Erythroblast (primary cell): Measurements from ENCODE around the gene UBE3D.

ENCODE experiments used
- DNase-seq, 2 experiments: peaks; one replicate each; lab custom pipeline; 2025; lab: John Stamatoyannopoulos, UW
- GATA1 ChIP-seq: IDR thresholded peaks from 2 replicates; pipeline ENCODE4 v1.6.1; 2011; ENCODE audit warnings: low read depth, mild to moderate bottlenecking, control low read depth, low read length, moderate library complexity
- POLR2A ChIP-seq: IDR thresholded peaks from 2 replicates; pipeline ENCODE4 v1.6.1; 2011; ENCODE audit warnings: mild to moderate bottlenecking, low read length

The UBE3D gene

DNA sequence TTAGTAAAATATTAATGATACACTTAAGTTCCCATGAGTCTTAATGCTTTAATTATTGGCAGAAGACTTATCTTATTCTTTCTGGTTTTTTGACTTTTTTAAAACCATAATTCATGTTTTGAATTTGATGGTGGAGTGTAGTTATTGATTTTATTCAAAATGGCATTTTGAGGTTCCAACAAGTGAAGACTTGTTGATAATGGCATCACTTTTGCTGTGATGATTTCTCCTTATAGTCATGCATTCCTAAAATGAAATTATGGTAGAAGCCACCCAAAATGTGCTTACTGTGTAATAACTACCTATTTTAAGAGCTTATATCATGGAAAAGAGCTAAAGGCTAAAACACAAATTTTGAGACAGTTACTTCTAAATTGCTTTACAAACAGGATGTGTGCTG is 4.0 kb upstream of the UBE3D start:
- TF ChIP-seq POLR2A: no peak
- no peak for TF ChIP-seq GATA1
- no peak for DNase-seq

DNA sequence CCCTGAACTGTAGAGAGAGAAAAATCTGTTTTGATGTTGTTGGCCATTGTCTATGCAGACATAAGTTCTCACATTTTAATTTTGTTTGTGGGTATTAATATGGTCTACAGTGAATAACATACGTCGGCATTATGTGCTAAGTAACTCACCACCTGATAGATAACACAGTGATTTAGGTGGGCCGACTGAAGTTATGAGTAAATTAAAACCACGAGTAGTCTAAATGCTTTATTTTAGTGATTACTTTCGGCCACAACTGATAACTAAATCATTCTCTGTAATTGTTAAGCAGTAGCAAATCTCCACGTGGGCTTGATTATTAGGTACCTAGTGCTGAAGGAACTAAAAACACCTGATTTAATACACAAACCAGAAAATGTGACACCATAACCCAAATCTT is 3.0 kb upstream of the UBE3D start:
- no peak for TF ChIP-seq GATA1
- no peak for TF ChIP-seq POLR2A
- peak in 1 of 2 experiments; percentile 17 for DNase-seq

DNA sequence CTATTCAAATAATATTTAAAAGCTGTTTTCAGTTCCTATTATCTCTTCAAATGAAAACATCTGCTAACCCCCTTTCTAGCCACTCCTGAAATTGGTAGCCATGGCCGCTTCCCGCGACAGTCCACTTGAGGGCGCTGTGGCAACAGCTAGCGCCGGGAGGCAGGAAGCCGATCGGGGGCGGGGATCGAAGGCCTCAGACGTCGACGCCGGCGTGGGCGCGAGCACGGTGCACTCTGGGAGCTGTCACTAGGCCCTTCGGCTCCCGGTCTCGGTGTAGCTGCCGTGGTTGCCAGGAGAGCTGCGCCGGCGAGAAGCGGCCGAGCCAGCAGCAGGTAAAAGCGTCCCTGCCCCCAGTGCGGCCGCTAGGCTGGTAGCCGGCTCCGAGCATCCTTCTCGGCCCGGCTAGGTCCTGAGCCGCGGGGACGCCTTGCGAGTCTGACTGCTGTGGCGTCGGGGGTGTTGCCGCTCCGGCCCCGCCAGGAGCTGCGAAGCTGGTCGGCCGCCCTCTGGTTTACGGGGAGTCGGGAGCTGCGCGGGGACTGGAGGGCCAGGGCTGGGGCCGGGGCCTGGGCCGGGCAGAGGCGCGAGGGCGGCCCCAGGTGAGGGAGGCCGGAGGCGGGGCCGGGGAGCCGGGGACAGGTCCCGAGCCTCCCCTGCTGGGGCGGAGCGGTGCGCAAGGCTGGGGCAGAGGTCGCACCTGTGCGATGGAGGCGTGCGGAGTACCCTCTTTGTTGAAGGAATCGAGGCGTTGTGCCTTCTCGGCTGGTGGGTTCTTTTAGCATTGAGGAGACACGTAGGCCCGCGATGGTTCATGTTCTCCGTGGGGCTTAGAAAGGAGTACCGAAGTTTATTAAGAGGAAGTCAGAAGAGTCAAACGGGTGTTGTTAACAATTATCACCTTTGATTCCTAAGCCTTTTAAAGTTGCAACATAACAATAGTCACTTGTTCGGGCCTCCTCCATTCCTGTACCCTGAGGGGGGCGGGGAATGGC is 2.1 kb upstream of the UBE3D start, which contains the start of gene DOP1A:
TSS of gene DOP1A (plus strand) at position 224 of the 992 bp plus-strand sequence. CDS start 29,307 bp downstream, outside the sequence.
- peak; percentile 95 to 97 for DNase-seq
- TF ChIP-seq POLR2A (peak; percentile 52), GATA1 (no peak)

DNA sequence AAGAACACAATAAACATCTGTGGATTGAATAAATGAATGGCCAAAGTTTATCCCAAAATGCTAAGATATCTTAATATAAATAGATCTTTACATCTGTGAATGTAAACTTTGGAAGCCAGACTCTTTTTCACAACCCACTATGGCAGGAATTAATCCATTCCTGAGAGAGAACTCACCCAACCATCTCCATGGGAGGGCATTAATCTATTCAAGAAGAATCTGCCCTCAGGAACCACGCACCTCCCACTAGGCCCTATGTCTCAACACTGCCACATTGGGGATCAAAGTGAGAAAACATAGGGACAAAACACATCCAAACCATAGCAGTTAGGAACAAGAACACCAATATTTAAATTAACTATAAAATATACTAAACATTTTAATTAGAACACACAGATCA is 3.4 kb downstream of the UBE3D start:
- DNase-seq: no peak
- TF ChIP-seq POLR2A (no peak), GATA1 (no peak)

DNA sequence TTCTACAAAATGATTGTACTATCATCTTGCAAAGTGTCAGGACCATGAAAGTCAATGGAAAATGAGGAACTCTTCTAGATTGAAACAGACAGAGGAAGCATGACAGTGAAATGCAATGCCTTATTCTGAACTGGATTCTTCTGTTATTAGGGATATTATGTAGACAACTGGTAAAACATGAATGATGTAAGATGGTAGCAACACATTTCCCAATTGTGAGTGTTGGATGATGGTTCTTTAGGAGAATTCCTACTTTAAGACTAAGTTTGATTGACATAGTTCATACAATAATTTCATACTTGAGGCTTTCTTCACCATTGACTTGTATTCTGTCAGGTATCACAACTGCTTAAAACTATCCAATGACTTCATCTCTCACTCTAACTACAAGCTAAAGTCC is 4.5 kb downstream of the UBE3D start:
- TF ChIP-seq GATA1 (no peak), POLR2A (no peak)
- DNase-seq: peak in 1 of 2 experiments; percentile 7

DNA sequence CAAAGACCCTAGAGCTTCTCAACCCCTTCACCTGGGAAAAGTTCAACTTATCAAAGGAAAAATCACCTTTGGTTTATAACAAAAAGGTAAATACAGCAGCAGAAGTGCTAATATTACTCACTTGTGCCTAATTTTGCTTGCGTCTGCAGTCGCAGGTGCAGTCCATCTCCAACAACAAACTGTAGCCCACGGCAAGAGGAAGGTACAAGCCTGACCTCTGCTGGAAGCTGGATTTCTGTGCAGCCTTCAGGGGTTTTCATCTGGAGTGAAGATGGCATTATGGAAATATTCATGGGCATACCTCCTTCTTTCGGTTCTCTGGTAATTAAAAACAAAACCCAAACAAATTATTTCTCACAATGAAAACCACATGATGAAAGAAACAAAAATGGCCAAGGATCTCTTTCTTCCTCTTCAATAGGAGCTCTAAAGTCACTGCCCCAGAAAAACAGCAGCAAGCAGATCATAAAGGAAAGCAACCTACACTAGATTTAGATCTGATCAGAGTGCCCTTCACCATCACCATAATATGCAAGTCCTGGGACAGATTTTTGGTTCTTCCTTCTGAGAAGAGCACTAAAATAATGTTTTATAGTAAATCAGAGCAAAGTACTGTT is 7.8 kb downstream of the UBE3D start:
- DNase-seq: peak; percentile 28 to 55
- TF ChIP-seq GATA1: no peak
- no peak for TF ChIP-seq POLR2A

DNA sequence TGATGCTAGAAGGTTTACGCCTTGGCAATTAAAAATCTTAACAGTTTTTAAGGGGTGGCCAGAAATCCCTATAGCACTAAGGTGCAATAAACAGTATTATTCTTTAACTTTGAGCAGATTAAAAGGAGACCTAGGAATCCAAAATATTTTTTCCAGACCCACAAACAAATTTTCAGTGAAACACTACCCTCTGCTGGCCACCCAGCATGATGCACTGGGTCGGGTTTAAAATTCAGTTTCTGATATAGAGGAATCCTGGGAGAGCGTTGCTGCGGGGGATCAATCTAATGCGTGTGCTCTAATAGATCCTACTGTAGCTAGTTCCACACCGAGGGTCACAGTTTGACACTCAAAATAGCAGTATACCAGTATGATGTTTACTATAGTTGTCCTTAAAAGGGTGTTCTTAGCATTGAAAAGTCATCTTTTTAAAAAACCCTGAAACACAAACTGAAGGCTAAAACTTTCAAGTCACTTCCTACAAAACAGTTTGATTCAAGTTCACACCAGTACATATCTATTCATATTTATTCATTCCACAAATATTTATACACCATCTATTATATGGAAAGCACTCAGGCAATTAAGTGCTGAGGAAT is 10.2 kb downstream of the UBE3D start:
- peak; percentile 37 to 66 for DNase-seq
- TF ChIP-seq POLR2A: no peak

DNA sequence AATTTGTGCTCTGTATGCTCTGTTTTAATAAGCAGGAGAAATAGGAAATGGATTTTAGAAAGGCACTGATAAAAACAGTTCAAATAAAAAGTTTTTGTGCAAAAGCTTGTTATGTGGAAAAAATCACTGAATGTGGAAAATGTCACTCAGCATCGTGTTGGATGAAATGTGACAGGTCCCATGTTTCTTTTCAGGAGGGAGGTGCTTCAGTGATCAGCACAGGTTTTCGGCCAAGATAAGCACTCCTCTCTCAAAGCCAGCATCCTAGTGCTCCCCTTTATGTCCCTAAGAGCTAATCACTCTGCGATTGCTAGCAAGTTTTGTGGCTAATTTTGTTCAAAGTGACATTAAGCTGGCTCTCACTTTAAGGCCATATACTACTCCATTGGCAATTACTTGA is 12.0 kb downstream of the UBE3D start:
- no peak for DNase-seq
- TF ChIP-seq GATA1 (no peak), POLR2A (no peak)

DNA sequence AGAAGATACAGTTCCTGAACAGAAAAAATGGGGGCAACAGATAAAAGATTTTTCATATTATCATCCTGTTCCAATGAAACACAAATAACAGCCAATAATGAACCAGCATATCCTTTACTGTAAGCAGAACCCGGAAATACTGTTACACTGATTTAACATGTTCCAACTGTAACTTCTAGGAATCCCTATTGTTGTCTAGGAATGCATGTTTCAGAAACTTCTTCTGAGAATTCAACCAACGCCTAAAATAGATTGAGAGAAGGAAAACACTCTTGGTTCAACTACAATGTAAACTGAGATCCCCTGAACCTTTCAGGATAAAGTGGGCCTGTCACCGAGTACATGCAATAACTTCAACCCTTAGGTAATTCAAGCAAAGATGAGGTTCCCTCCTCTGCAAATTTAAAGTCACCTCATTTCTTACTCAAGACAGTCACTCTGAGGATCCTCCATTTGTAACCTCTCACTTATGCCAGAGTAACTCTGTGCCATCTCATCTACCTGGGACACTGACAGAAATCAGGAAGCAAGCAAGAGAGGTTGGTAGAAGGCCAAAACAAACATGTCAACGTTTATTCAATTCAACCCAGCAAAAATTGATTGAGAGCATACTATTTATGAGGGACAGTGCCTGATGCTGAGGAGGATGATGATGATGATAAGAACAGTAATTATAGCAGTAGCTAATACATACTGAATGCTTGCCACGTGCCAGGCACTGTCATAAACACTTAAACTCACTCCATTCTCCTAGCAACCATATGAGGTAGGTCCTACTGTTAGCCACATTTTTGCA is 14.1 kb downstream of the UBE3D start:
- TF ChIP-seq GATA1 (no peak), POLR2A (no peak)
- DNase-seq: no peak

DNA sequence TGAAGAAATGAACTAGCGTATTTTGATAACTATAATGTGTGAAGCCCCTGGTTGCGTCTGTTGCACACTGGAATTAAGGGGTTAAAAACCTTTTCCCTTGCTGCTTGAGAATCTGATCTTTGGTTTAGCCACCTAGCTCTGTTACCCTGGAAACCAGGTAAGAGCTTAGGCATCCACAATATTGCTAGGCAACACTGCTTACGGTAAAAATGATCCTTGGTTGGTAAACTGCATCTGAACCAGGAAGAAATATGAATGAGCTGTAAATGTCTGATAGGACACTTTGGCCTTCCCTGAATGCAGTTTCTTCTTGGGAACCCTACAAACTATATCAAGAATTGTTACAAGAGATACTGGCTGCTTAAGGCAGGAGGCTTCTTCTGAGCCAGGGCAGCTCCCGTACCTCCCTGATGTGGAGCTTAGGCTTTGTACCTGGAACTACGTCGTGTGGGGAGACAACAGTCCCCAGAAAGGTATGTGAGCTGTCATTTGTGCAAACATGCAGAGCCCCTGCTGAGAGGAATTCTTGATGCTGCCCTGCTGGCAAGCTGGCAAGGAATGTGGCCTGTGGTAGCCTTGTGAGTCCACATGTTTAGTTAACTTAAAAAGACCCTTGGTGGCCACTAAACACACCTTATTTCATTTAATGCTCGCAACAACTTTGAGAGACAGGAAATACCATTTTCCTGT is 18.4 kb downstream of the UBE3D start:
- no peak for TF ChIP-seq GATA1
- no peak for DNase-seq

DNA sequence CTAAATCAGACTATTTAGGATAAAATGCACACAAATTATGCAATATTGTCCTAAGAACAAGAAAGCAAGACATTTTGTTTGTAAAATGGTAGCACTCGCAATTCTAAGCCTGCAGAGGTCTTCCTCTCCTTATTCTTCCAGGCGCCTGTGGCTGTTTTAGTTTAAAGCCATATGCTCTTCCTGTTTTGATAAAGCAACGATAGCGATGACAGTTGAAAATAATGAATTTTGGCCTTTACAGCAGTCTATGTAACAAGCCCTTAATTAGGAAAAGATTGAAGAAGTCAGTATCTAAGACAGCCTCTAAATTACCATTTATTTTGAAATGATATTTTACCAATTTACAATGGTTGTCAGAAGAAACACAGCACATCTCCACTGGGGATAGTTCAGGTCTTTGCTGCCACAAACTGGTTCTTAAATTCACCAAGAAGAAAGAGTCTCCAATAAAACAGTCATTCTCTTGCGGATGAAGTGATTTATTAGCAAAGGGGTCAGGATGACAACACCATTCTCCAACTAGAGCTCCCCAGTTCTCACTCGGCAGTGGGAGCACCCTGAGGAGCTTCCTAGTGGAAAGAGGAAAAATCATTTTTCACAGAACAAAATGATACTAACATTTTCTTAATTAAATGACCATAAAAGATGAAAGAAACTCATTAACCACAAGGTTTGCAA is 21.4 kb downstream of the UBE3D start:
- TF ChIP-seq POLR2A (no peak), GATA1 (no peak)
- DNase-seq: no peak

DNA sequence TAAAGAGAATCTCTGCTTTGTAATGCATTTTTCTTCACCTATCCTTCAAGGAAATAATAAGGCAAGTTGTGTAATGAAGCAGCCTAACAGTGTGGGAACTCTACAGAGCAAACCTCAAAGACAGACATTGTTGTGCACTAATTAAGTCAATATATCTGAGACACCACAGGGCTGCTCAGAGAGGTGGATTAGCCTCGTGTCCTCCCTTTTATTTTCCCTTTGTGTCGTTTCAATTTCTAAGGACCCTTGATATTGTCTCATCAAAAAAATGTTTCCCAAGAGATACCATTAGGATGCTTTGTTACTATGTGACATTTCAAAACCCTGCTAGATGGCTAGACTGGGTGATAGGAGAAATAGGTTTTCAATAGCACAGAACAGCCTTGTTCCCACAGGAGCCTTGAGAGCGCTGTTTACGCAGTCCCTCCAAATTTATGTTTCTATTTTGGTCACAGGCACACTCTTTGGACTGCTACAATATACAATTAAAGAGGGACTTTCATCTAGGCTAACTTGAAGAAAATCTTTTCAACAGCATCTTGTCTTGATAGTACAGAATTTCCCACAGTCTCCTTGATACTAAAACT is 23.1 kb downstream of the UBE3D start:
- no peak for TF ChIP-seq GATA1
- TF ChIP-seq POLR2A: no peak
- no peak for DNase-seq
